HPDE6-E6E7 (cell line): ENCODE results near the gene IGSF22.

Experiments used
- DNase-seq: peaks from one replicate; pipeline ENCODE4 v3.0.0; 2011; ENCODE audit warnings: missing footprints; ENCODE audit errors: extremely low spot score

IGSF22 gene

GRCh38 chr11:18713646-18714442 is 12.1 kb downstream of the IGSF22 start:
- DNase-seq: no peak

GRCh38 chr11:18710545-18710944 is 15.4 kb downstream of the IGSF22 start:
- DNase-seq: no peak

- no peak for DNase-seq
Measured at GRCh38 chr11:18709414-18709813, 16.6 kb downstream of the IGSF22 start.

- no peak for DNase-seq
Measured at GRCh38 chr11:18707811-18708340, 18.1 kb downstream of the IGSF22 start.

GRCh38 chr11:18706330-18707243 is 19.4 kb downstream of the IGSF22 start:
- no peak for DNase-seq

GRCh38 chr11:18705651-18706281 is 20.2 kb downstream of the IGSF22 start:
- no peak for DNase-seq

- no peak for DNase-seq
Measured at GRCh38 chr11:18704698-18705097, 21.3 kb downstream of the IGSF22 start.

- no peak for DNase-seq
Measured at GRCh38 chr11:18704045-18704645, 21.8 kb downstream of the IGSF22 start.

GRCh38 chr11:18703001-18703763 is 22.8 kb downstream of the IGSF22 start:
- no peak for DNase-seq

- DNase-seq: no peak
Measured at GRCh38 chr11:18701614-18702216, 24.3 kb downstream of the IGSF22 start.

- DNase-seq: no peak
Measured at GRCh38 chr11:18700872-18701271, 25.1 kb downstream of the IGSF22 start.

- DNase-seq: no peak
Measured at GRCh38 chr11:18700375-18700774, 25.6 kb downstream of the IGSF22 start.

- no peak for DNase-seq
Measured at GRCh38 chr11:18699848-18700261, 26.1 kb downstream of the IGSF22 start.

GRCh38 chr11:18699269-18699596 is 26.8 kb downstream of the IGSF22 start:
- DNase-seq: no peak

- DNase-seq: peak; percentile 86
Measured at GRCh38 chr11:18698341-18699268, 27.4 kb downstream of the IGSF22 start, which contains the start of gene TMEM86A. TMEM86A (plus strand) TSS chr11:18698779; CDS start chr11:18698887, 108 bp downstream.

GRCh38 chr11:18697576-18697975 is 28.4 kb downstream of the IGSF22 start:
- DNase-seq: no peak

- no peak for DNase-seq
Measured at GRCh38 chr11:18696638-18697225, 29.3 kb downstream of the IGSF22 start.

GRCh38 chr11:18692941-18693760 is 32.8 kb downstream of the IGSF22 start:
- no peak for DNase-seq
